Left lung (tissue), 10 donors: ENCODE data around the gene ARPC1B. TPM values are rescaled to one million over a fixed set of nuclear protein-coding genes. Genes with fewer than 3 reads are reported as not detected.

Experiments used
- ATAC-seq: fragments of 200-7000 bp; cut with Tn5 transposase; one replicate; pipeline ENCODE4 v1.9.1; 2020; ENCODE audit warnings: moderate library complexity
- DNase-seq, 4 donors: peaks; one replicate each; pipeline ENCODE4 v3.0.0-alpha.2; 2013 to 2020
- H3K27ac ChIP-seq, 2 donors: fragments of 200-600 bp; sonication (generic) in 1 of 2; one replicate each; pipeline versions ENCODE4 v1.5.0 to v1.8.0; 2020 to 2021
- H3K27me3 ChIP-seq, 2 donors: fragments of 200-600 bp; sonication (generic) in 1 of 2; one replicate each; pipeline versions ENCODE4 v1.5.0 to v1.8.0; 2020 to 2021
- H3K36me3 ChIP-seq, 2 donors: fragments of 200-600 bp; sonication (generic) in 1 of 2; one replicate each; pipeline versions ENCODE4 v1.5.0 to v1.8.0; 2020 to 2021
- H3K4me1 ChIP-seq, 2 donors: fragments of 200-600 bp; one replicate each; pipeline ENCODE4 v1.8.0; 2021
- H3K4me3 ChIP-seq, 2 donors: fragments of 200-600 bp; sonication (generic) in 1 of 2; one replicate each; pipeline versions ENCODE4 v1.5.0 to v1.8.0; 2020 to 2021; ENCODE audit warnings: mild to moderate bottlenecking in 1 of 2
- H3K9me3 ChIP-seq, 2 donors: fragments of 200-600 bp; sonication (generic) in 1 of 2; one replicate each; pipeline versions ENCODE4 v1.5.0 to v1.8.0; 2020 to 2021
- CTCF ChIP-seq, 2 donors: fragments of 200-600 bp; sonication (generic) in 1 of 2; IDR thresholded peaks; one replicate each; pipeline versions ENCODE4 v1.5.0 to v1.8.0; 2021; ENCODE audit warnings: antibody characterized with exemption in 2 of 2
- intact Hi-C, 2 donors: fragments of 100-400 bp; cut with DNase I; formaldehyde crosslinking; loops; one replicate each; pipeline versions ENCODE4 v1.11.2 to v1.14.2; 2022
- polyA plus RNA-seq, 6 donors: library from polyadenylated mRNA; unstranded; fragments of 120-200 nt; gene quantifications; one replicate each; pipeline ENCODE4 v1.2.1, GENCODE V29; 2013; ENCODE audit not compliant: insufficient read length in 6 of 6
- total RNA-seq, 2 donors: library from RNA; stranded (reverse); fragmentation: NEBNext Ultra II Directional; extraction: Animal tissue kit (Norgen Biotek cat#: 25700); gene quantifications; one replicate each; pipeline ENCODE4 v1.2.1, GENCODE V29; 2021
- donor health status: DM: no; HTN: yes; CAD: no.
- donor health status: DM: no; HTN: no; CAD: no.

The ARPC1B gene
- total and polyA plus RNA-seq, 8 donors: 37.1 to 311 (median 50.1) TPM

- intact Hi-C loops: no loop called here
- Histone ChIP-seq H3K27me3 (no peaks in the 10 kb centered on the region), H3K27ac (no peak overlapping the region), H3K36me3 (peaks cover 0 to 96% of the 10 kb centered on the region in 2 donors), H3K4me1 (no peaks in the 10 kb centered on the region), H3K4me3 (no peak overlapping the region), H3K9me3 (no peaks in the 10 kb centered on the region)
- DNase-seq: peak in 1 of 4 donors; percentile 21
- ATAC-seq: no peak
- TF ChIP-seq CTCF (IDR thresholded peaks at IDR 0.05): no peak
Measured at GRCh38 chr7:99420213-99420612, 45.7 kb downstream of the ARPC1B start.

- DNase-seq (no peak), ATAC-seq (no peak)
- intact Hi-C loops: no loop called here
- no peak for TF ChIP-seq CTCF (IDR thresholded peaks at IDR 0.05)
- Histone ChIP-seq H3K27me3 (no peaks in the 10 kb centered on the region), H3K4me1 (no peaks in the 10 kb centered on the region), H3K36me3 (peaks cover 0 to 95% of the 10 kb centered on the region in 2 donors), H3K4me3 (no peak overlapping the region), H3K9me3 (no peaks in the 10 kb centered on the region), H3K27ac (no peak overlapping the region)
Measured at GRCh38 chr7:99420986-99421385, 46.5 kb downstream of the ARPC1B start.

DNA sequence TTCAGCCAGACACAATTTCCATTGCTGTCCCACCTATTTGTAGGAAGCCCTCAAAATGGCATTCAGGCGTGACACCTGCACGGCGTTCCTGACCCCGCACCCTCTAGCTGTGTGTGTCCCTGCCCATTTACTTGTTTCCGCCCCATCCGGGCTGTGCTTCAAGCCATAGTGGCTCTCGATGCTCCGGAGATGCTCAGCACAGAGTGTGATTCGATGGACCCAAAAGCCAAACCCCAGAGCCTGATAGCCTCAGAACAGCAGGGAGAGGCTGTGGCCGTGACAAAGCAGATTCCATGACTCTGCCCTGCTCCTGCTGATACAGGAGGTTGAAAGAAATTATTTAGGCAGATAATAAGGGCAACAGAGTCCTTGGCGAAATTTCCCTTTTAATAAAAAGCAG, 47.7 kb downstream of the ARPC1B start:
- ATAC-seq: no peak
- no peak for TF ChIP-seq CTCF (IDR thresholded peaks at IDR 0.05)
- H3K27ac ChIP-seq: no peak overlapping the region

DNA sequence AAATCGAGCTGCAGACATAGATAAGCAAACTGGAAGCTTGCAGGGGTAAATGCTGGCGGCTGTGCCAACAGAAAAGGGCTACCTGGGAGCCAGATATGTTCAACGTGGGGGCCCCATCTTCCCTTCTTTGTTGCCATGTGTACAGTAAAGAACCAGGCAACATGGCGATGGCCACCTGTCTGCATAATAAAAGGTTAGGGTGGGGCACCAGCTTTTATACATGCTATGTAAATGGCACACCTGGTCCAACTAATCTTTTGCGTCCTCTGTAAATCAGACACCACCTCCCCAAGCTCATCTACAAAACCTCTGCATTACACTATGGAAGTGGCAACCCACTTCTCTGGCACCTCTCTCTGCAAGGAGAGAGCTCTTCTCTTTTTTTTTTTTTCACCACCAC, 48.1 kb downstream of the ARPC1B start:
- intact Hi-C loops: no loop called here
- ATAC-seq (no peak), DNase-seq (peak in 1 of 4 donors; percentile 4)
- Histone ChIP-seq H3K4me3 (no peak overlapping the region), H3K9me3 (no peaks in the 10 kb centered on the region), H3K27me3 (no peaks in the 10 kb centered on the region), H3K27ac (no peak overlapping the region), H3K4me1 (no peaks in the 10 kb centered on the region), H3K36me3 (peaks cover 0 to 83% of the 10 kb centered on the region in 2 donors)
- no peak for TF ChIP-seq CTCF (IDR thresholded peaks at IDR 0.05)

More for the DNA sequence above, 47.7 kb downstream of the ARPC1B start:
- intact Hi-C loops: no loop called here
- Histone ChIP-seq H3K9me3 (no peaks in the 10 kb centered on the region), H3K4me1 (no peaks in the 10 kb centered on the region), H3K4me3 (no peak overlapping the region), H3K27me3 (no peaks in the 10 kb centered on the region), H3K36me3 (peaks cover 0 to 87% of the 10 kb centered on the region in 2 donors)
- no peak for DNase-seq

DNA sequence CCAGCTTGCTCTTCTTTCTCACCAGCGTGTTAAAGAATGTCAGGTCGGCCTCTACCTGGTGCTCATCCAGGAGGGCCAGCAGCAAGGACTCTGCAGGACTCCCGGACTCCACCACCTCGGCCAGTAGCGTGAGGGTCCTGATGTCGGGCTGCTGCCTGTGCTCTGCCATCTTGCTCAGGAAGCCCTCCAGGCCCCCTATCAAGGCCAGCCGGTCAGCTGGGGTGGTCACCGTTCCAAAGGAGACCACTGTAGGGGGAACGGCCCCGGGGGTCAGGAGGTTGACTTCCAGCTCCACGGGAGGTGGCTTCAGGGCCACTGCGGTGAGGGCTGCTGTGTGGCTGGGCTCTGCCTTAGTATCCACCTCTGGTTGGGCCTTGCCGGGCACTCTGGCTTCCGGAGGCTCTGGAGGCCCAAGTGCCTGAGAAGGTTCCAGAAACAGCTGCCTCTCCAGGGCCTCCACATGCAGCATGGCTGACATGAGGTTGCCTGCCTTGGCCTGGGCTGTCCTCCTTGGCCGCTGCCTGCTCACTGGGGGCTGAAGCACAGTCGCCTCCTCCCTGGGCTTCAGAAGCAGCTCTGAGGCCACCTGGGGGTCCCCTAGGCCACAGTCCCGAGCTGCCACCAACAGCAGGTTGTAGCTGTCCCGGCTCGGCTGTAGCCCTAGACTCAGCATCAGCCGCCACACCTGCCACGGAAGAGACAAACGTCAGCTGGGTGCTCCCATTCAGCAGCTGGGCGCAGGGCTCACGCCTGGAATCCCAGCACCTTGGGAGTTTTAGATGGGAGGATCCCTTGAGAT, 50.6 kb downstream of the ARPC1B start:
- Histone ChIP-seq H3K27me3 (no peaks in the 10 kb centered on the region), H3K4me1 (no peaks in the 10 kb centered on the region), H3K27ac (no peak overlapping the region), H3K36me3 (peaks cover 0 to 81% of the 10 kb centered on the region in 2 donors), H3K4me3 (no peak overlapping the region), H3K9me3 (no peaks in the 10 kb centered on the region)
- TF ChIP-seq CTCF (IDR thresholded peaks at IDR 0.05): no peak
- DNase-seq: peak in 1 of 4 donors; percentile 73
- no peak for ATAC-seq
- intact Hi-C loops: no loop called here
